SW480 (cell line): Measurements from ENCODE around the gene C1orf56.
"Not testable (repeated sequence)": the region's sequence is repeated elsewhere in the genome, so short reads cannot be mapped to it uniquely, and the experiment has no call there.

ENCODE experiments used
- DNase-seq: peaks from one replicate; pipeline ENCODE4 v3.0.0-alpha.2; 2016; ENCODE audit warnings: low spot score

C1orf56 gene

GRCh38 chr1:151061704-151062103 lies 14.2 kb downstream of the C1orf56 start:
- no peak for DNase-seq

- no peak for DNase-seq
These were observed 15.3 kb downstream of the C1orf56 start for GRCh38 chr1:151062741-151063371.

GRCh38 chr1:151065089-151065645 lies 17.6 kb downstream of the C1orf56 start:
- no peak for DNase-seq

GRCh38 chr1:151067185-151067584 lies 19.6 kb downstream of the C1orf56 start:
- no peak for DNase-seq

- no peak for DNase-seq
These were observed 21.5 kb downstream of the C1orf56 start for GRCh38 chr1:151069103-151069486.

- DNase-seq: peak; percentile 86
These were observed 23.1 kb downstream of the C1orf56 start, which contains the start of gene GABPB2 for GRCh38 chr1:151070474-151071276. GABPB2 (plus strand) TSS chr1:151070761; CDS start chr1:151088190, 17,429 bp downstream.

- no peak for DNase-seq
These were observed 24.7 kb downstream of the C1orf56 start for GRCh38 chr1:151072224-151072623.

- DNase-seq: no peak
These were observed 38.5 kb downstream of the C1orf56 start for GRCh38 chr1:151085953-151086559.

- not testable (repeated sequence) for DNase-seq
These were observed 49.9 kb downstream of the C1orf56 start for GRCh38 chr1:151097426-151097825.

- DNase-seq: no peak
These were observed 50.6 kb downstream of the C1orf56 start for GRCh38 chr1:151098126-151098525.
